Gastrocnemius medialis (tissue), 4 donors: ENCODE measurements around the gene ADGRG4. TPM values are rescaled to one million over a fixed set of nuclear protein-coding genes. Genes with fewer than 3 reads are reported as not detected.
A peak's percentile ranks its signal among the peaks of the same experiment; 100 is the strongest.
"Not testable (repeated sequence)": the region's sequence is repeated elsewhere in the genome, so short reads cannot be mapped to it uniquely, and the experiment has no call there.

Experiments
- ATAC-seq, 2 donors: fragments of 150-250 bp; one replicate each; pipeline ENCODE4 v1.9.1; 2016
- DNase-seq, 2 donors: peaks; one replicate each; pipeline ENCODE4 v3.0.0-alpha.2; 2019
- H3K27ac ChIP-seq, 4 donors: fragments of 200-600 bp; sonication (generic); 1 replicate in 1 of 4; 2 replicates in 3 of 4; pipeline ENCODE4 v1.5.1; 2016 to 2018; ENCODE audit warnings: mild to moderate bottlenecking in 2 of 4, moderate library complexity in 1 of 4
- H3K27me3 ChIP-seq, 3 donors: fragments of 200-600 bp; sonication (generic) in 2 of 3; 1 replicate in 1 of 3; 2 replicates in 2 of 3; pipeline versions ENCODE4 v1.5.1 to v1.6.0; 2016 to 2019; ENCODE audit warnings: mild to moderate bottlenecking in 1 of 3, moderate library complexity in 1 of 3
- H3K36me3 ChIP-seq, 2 donors: fragments of 200-600 bp; sonication (generic) in 1 of 2; one replicate each; pipeline ENCODE4 v1.5.1; 2017 to 2018
- H3K4me1 ChIP-seq, 2 donors: fragments of 200-600 bp; sonication (generic) in 1 of 2; one replicate each; pipeline ENCODE4 v1.5.1; 2016 to 2017; ENCODE audit warnings: mild to moderate bottlenecking in 2 of 2
- H3K4me3 ChIP-seq, 4 donors: fragments of 200-600 bp; sonication (generic) in 3 of 4; 1 replicate in 1 of 4; 2 replicates in 3 of 4; pipeline ENCODE4 v1.5.1; 2016 to 2019; ENCODE audit warnings: mild to moderate bottlenecking in 2 of 4
- H3K9me3 ChIP-seq, 3 donors: fragments of 200-600 bp; sonication (generic) in 2 of 3; 1 replicate in 1 of 3; 2 replicates in 2 of 3; pipeline ENCODE4 v1.5.1; 2016 to 2019
- CTCF ChIP-seq, 5 experiments: fragments of 450-650 bp in 3 of 5; fragments of 200-600 bp in 2 of 5; sonication (generic) in 2 of 5; IDR thresholded peaks in 4 of 5; conservative IDR thresholded peaks in 1 of 5; 1 replicate in 4 of 5; 2 replicates in 1 of 5; pipeline ENCODE4 v1.5.1; 2016 to 2019; ENCODE audit warnings: antibody characterized with exemption in 5 of 5, mild to moderate bottlenecking in 3 of 5, moderate library complexity in 3 of 5
- POLR2A ChIP-seq, 2 donors: fragments of 450-650 bp; IDR thresholded peaks; one replicate each; pipeline ENCODE4 v1.6.1; 2017; ENCODE audit warnings: antibody characterized with exemption in 2 of 2, mild to moderate bottlenecking in 2 of 2, moderate library complexity in 2 of 2
- in situ Hi-C, 4 donors: fragments of 200-750 bp; cut with MboI; loops; one replicate each; pipeline versions ENCODE4 v1.15.0 to v1.8.0; 2017; ENCODE audit warnings: low sequenced_read_pairs in 4 of 4
- intact Hi-C: fragments of 100-400 bp; cut with DNase I; formaldehyde crosslinking; loops from one replicate; pipeline ENCODE4 v1.15.1; 2023; ENCODE audit warnings: low total_unique reads
- total RNA-seq, 4 donors: library from RNA; depleted of rRNA; stranded (reverse); fragments of >200 nt; gene quantifications; one replicate each; pipeline versions ENCODE4 v1.1.0 to v1.2.3, GENCODE V29; 2016

The ADGRG4 gene
- under 1 TPM in 1 of 4 donors, not detected in 3; 0.04 TPM for total RNA-seq

GRCh38 chrX:136300721-136301120 is at the start of gene ADGRG4:
ADGRG4 (plus strand) TSS chrX:136300963; CDS start chrX:136308778, 7,815 bp downstream.
- H3K27ac ChIP-seq, H3K4me3 ChIP-seq, H3K27me3 ChIP-seq, H3K36me3 ChIP-seq, ATAC-seq, intact Hi-C loops, H3K9me3 ChIP-seq, in situ Hi-C loops, H3K4me1 ChIP-seq, DNase-seq: not testable (repeated sequence)

GRCh38 chrX:136251041-136251991 is 49.4 kb upstream of the ADGRG4 start, which contains the start of gene MAP7D3:
MAP7D3 (minus strand) TSS chrX:136251400; CDS start chrX:136251358, 42 bp downstream.
- in situ Hi-C loops (loop anchor here in 2 of 4 donors (25.0 kb wide), 3 partner anchors 89 to 239 kb away; no protein-coding TSS in a partner anchor), intact Hi-C loops (loop anchor here (2.0 to 5.0 kb wide), 3 partner anchors 39 to 245 kb away; partner anchors contain the start of gene HTATSF1)
- Histone ChIP-seq H3K4me1 (no peaks in the 10 kb centered on the region), H3K36me3 (no peaks in the 10 kb centered on the region), H3K27ac (peak within 1 kb of the TSS; percentile 67 to 80 (median 78)), H3K9me3 (no peaks in the 10 kb centered on the region), H3K27me3 (no peaks in the 10 kb centered on the region), H3K4me3 (peak within 1 kb of the TSS; percentile 70 to 86 (median 71))
- ATAC-seq = peak; percentile 76 to 85
- peak; percentile 34 to 46 for DNase-seq
- TF ChIP-seq POLR2A (IDR thresholded peaks at IDR 0.05) = peak; percentile 40 to 48
- no peak for TF ChIP-seq CTCF (IDR thresholded peaks at IDR 0.05 in 4 of 5, conservative IDR thresholded peaks at IDR 0.05 in 1 of 5)

- Histone ChIP-seq H3K27me3 (no peaks in the 10 kb centered on the region), H3K27ac (peak overlapping the region in 3 of 4 donors; percentile 39 to 62 (median 39)), H3K4me1 (peaks cover 0 to 4% of the 10 kb centered on the region in 2 donors), H3K4me3 (no peak overlapping the region), H3K36me3 (no peaks in the 10 kb centered on the region), H3K9me3 (no peaks in the 10 kb centered on the region)
- peak; percentile 19 to 22 for ATAC-seq
- intact Hi-C loops (no loop called here), in situ Hi-C loops (loop anchor here in 2 of 4 donors (25.0 kb wide), 3 partner anchors 93 to 243 kb away; no protein-coding TSS in a partner anchor)
- TF ChIP-seq POLR2A (IDR thresholded peaks at IDR 0.05) (no peak), CTCF (IDR thresholded peaks at IDR 0.05 in 4 of 5, conservative IDR thresholded peaks at IDR 0.05 in 1 of 5) (no peak)
- DNase-seq = peak in 1 of 2 donors; percentile 6
Observed at GRCh38 chrX:136255541-136255940, 45.2 kb upstream of the ADGRG4 start.

GRCh38 chrX:136256026-136256425 is 44.7 kb upstream of the ADGRG4 start:
- Histone ChIP-seq H3K27me3 (no peaks in the 10 kb centered on the region), H3K27ac (peak overlapping the region; percentile 24 to 62 (median 39)), H3K4me3 (no peak overlapping the region), H3K4me1 (peaks cover 0 to 4% of the 10 kb centered on the region in 2 donors), H3K9me3 (no peaks in the 10 kb centered on the region), H3K36me3 (no peaks in the 10 kb centered on the region)
- in situ Hi-C loops (loop anchor here in 2 of 4 donors (25.0 kb wide), 3 partner anchors 94 to 244 kb away; no protein-coding TSS in a partner anchor), intact Hi-C loops (no loop called here)
- no peak for DNase-seq
- TF ChIP-seq CTCF (IDR thresholded peaks at IDR 0.05 in 4 of 5, conservative IDR thresholded peaks at IDR 0.05 in 1 of 5) (no peak), POLR2A (IDR thresholded peaks at IDR 0.05) (no peak)
- no peak for ATAC-seq

GRCh38 chrX:136258951-136259350 is 41.8 kb upstream of the ADGRG4 start:
- Histone ChIP-seq H3K4me3 (no peak overlapping the region), H3K36me3 (no peaks in the 10 kb centered on the region), H3K9me3 (no peaks in the 10 kb centered on the region), H3K27ac (peak overlapping the region in 3 of 4 donors; percentile 23 to 56 (median 37)), H3K4me1 (peaks cover 0 to 4% of the 10 kb centered on the region in 2 donors), H3K27me3 (no peaks in the 10 kb centered on the region)
- in situ Hi-C loops (loop anchor here in 2 of 4 donors (25.0 kb wide), 3 partner anchors 97 to 247 kb away; no protein-coding TSS in a partner anchor), intact Hi-C loops (no loop called here)
- TF ChIP-seq POLR2A (IDR thresholded peaks at IDR 0.05) (no peak), CTCF (IDR thresholded peaks at IDR 0.05 in 4 of 5, conservative IDR thresholded peaks at IDR 0.05 in 1 of 5) (no peak)
- DNase-seq (no peak), ATAC-seq (no peak)
